NB4 (cell line): ENCODE data around the gene ENOX1.

Experiments
- MAX ChIP-seq: IDR thresholded peaks from 2 replicates; pipeline ENCODE4 v1.6.1; 2011; ENCODE audit warnings: low read depth, low read length
- MYC ChIP-seq: IDR thresholded peaks from 2 replicates; pipeline ENCODE4 v1.6.1; 2011; ENCODE audit warnings: low read depth, low read length
- POLR2A ChIP-seq: IDR thresholded peaks from 2 replicates; pipeline ENCODE4 v1.6.1; 2011; ENCODE audit warnings: mild to moderate bottlenecking; ENCODE audit not compliant: insufficient read length; ENCODE audit errors: extremely low read depth
- TF ChIP-seq, protein P1 (sequence below): IDR thresholded peaks from one replicate; pipeline ENCODE4 v1.5.1; 2012; ENCODE audit warnings: low read depth, low read length

DNA sequence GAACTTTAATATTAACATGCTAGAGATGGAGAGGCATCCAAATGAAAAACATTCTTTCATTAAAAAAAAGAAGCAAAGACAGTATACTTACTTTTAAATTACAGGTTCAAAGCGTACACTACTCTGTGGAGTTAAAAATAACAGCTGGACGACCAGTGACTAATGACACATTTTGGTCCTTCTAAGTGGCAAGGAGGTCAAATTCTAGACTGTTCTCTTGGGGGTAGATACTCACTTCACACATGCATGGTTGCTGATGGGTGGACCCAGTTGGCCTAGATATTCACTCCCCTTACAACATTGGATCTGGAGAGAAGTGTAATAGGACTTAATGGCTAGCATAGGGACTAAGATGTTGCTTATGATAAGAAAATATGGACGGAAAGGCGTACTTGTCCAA is 461.1 kb downstream of the ENOX1 start:
- TF ChIP-seq MAX: no peak
- TF ChIP-seq, protein P1, sequence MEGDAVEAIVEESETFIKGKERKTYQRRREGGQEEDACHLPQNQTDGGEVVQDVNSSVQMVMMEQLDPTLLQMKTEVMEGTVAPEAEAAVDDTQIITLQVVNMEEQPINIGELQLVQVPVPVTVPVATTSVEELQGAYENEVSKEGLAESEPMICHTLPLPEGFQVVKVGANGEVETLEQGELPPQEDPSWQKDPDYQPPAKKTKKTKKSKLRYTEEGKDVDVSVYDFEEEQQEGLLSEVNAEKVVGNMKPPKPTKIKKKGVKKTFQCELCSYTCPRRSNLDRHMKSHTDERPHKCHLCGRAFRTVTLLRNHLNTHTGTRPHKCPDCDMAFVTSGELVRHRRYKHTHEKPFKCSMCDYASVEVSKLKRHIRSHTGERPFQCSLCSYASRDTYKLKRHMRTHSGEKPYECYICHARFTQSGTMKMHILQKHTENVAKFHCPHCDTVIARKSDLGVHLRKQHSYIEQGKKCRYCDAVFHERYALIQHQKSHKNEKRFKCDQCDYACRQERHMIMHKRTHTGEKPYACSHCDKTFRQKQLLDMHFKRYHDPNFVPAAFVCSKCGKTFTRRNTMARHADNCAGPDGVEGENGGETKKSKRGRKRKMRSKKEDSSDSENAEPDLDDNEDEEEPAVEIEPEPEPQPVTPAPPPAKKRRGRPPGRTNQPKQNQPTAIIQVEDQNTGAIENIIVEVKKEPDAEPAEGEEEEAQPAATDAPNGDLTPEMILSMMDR: no peak
- TF ChIP-seq POLR2A: no peak
- no peak for TF ChIP-seq MYC
